ENCODE data around the gene GET4. TPM values are rescaled to one million over a fixed set of nuclear protein-coding genes. Genes with fewer than 3 reads are reported as not detected.

Gene GET4
- total and polyA plus RNA-seq, 2 of the 13 experiments (the other 11 are each of a cell fraction or from before 2014, with no cell fraction given) = 28.2 to 35.2 TPM

DNA sequence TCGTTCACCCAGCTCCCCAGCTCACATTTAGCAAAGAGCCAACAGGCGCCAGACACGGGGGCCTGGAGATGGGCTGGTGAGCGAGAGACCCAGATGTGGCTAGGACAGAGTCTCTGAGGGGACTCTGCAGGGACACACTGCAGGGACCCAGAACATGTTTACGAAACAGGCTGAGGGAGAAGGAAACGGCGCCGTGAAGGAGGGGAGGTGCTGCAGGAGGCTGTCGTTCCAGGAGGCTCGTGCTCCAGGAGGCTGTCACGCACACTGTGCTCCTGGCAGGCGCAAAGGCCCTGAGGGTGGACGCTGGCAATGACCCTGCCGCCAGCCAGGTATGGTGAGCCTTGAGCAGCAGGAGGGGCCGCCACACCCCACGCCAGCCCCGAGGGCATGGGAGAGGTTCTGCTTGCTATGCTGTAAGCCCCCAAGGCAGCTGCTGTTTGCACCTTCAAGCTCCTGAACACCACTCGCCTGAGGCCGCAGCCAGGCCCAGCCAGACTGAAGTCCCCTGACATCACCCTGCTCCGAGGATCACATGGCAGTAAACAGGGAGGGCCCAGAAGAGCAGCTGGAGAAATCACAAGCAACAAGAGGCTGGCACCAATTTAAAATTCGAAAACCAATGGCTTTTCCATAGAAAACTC, 50.8 kb downstream of the GET4 start (continued):
- TF ChIP-seq, protein P1, sequence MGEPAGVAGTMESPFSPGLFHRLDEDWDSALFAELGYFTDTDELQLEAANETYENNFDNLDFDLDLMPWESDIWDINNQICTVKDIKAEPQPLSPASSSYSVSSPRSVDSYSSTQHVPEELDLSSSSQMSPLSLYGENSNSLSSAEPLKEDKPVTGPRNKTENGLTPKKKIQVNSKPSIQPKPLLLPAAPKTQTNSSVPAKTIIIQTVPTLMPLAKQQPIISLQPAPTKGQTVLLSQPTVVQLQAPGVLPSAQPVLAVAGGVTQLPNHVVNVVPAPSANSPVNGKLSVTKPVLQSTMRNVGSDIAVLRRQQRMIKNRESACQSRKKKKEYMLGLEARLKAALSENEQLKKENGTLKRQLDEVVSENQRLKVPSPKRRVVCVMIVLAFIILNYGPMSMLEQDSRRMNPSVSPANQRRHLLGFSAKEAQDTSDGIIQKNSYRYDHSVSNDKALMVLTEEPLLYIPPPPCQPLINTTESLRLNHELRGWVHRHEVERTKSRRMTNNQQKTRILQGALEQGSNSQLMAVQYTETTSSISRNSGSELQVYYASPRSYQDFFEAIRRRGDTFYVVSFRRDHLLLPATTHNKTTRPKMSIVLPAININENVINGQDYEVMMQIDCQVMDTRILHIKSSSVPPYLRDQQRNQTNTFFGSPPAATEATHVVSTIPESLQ (CRISPR knock-in tag; conservative IDR thresholded peaks at IDR 0.05) = no peak
- TF ChIP-seq FOXM1 (CRISPR knock-in tag; IDR thresholded peaks at IDR 0.05) (no peak), SNAI1 (CRISPR knock-in tag; IDR thresholded peaks at IDR 0.05; ENCODE audit: borderline replicate concordance) (no peak), ZFP1 (CRISPR knock-in tag; IDR thresholded peaks at IDR 0.05) (no peak), AKAP8 (CRISPR knock-in tag; IDR thresholded peaks at IDR 0.05) (no peak), NR1H2 (CRISPR knock-in tag; IDR thresholded peaks at IDR 0.05; ENCODE audit: borderline replicate concordance, low read depth) (no peak)
- TF ChIP-seq, protein P2, sequence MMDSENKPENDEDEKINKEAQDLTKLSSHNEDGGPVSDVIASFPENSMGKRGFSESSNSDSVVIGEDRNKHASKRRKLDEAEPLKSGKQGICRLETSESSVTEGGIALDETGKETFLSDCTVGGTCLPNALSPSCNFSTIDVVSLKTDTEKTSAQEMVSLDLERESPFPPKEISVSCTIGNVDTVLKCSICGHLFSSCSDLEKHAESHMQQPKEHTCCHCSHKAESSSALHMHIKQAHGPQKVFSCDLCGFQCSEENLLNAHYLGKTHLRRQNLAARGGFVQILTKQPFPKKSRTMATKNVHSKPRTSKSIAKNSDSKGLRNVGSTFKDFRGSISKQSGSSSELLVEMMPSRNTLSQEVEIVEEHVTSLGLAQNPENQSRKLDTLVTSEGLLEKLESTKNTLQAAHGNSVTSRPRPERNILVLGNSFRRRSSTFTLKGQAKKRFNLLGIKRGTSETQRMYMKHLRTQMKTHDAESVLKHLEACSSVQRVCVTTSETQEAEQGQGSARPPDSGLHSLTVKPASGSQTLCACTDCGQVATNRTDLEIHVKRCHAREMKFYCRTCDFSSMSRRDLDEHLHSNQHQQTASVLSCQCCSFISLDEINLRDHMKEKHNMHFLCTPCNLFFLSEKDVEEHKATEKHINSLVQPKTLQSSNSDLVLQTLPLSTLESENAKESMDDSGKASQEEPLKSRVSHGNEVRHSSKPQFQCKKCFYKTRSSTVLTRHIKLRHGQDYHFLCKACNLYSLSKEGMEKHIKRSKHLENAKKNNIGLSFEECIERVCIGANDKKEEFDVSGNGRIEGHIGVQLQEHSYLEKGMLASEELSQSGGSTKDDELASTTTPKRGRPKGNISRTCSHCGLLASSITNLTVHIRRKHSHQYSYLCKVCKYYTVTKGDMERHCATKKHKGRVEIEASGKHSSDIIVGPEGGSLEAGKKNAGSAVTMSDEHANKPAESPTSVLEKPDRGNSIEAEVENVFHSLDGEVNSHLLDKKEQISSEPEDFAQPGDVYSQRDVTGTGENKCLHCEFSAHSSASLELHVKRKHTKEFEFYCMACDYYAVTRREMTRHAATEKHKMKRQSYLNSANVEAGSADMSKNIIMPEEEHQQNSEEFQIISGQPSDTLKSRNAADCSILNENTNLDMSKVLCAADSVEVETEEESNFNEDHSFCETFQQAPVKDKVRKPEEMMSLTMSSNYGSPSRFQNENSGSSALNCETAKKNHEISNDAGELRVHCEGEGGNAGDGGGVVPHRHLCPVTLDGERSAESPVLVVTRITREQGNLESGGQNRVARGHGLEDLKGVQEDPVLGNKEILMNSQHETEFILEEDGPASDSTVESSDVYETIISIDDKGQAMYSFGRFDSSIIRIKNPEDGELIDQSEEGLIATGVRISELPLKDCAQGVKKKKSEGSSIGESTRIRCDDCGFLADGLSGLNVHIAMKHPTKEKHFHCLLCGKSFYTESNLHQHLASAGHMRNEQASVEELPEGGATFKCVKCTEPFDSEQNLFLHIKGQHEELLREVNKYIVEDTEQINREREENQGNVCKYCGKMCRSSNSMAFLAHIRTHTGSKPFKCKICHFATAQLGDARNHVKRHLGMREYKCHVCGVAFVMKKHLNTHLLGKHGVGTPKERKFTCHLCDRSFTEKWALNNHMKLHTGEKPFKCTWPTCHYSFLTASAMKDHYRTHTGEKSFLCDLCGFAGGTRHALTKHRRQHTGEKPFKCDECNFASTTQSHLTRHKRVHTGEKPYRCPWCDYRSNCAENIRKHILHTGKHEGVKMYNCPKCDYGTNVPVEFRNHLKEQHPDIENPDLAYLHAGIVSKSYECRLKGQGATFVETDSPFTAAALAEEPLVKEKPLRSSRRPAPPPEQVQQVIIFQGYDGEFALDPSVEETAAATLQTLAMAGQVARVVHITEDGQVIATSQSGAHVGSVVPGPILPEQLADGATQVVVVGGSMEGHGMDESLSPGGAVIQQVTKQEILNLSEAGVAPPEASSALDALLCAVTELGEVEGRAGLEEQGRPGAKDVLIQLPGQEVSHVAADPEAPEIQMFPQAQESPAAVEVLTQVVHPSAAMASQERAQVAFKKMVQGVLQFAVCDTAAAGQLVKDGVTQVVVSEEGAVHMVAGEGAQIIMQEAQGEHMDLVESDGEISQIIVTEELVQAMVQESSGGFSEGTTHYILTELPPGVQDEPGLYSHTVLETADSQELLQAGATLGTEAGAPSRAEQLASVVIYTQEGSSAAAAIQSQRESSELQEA (CRISPR knock-in tag; IDR thresholded peaks at IDR 0.05; ENCODE audit: not compliant biosample characterization) = no peak
- TF ChIP-seq, protein P3, sequence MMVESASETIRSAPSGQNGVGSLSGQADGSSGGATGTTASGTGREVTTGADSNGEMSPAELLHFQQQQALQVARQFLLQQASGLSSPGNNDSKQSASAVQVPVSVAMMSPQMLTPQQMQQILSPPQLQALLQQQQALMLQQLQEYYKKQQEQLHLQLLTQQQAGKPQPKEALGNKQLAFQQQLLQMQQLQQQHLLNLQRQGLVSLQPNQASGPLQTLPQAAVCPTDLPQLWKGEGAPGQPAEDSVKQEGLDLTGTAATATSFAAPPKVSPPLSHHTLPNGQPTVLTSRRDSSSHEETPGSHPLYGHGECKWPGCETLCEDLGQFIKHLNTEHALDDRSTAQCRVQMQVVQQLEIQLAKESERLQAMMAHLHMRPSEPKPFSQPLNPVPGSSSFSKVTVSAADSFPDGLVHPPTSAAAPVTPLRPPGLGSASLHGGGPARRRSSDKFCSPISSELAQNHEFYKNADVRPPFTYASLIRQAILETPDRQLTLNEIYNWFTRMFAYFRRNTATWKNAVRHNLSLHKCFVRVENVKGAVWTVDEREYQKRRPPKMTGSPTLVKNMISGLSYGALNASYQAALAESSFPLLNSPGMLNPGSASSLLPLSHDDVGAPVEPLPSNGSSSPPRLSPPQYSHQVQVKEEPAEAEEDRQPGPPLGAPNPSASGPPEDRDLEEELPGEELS (CRISPR knock-in tag; IDR thresholded peaks at IDR 0.05) = no peak
- TF ChIP-seq, protein P4, sequence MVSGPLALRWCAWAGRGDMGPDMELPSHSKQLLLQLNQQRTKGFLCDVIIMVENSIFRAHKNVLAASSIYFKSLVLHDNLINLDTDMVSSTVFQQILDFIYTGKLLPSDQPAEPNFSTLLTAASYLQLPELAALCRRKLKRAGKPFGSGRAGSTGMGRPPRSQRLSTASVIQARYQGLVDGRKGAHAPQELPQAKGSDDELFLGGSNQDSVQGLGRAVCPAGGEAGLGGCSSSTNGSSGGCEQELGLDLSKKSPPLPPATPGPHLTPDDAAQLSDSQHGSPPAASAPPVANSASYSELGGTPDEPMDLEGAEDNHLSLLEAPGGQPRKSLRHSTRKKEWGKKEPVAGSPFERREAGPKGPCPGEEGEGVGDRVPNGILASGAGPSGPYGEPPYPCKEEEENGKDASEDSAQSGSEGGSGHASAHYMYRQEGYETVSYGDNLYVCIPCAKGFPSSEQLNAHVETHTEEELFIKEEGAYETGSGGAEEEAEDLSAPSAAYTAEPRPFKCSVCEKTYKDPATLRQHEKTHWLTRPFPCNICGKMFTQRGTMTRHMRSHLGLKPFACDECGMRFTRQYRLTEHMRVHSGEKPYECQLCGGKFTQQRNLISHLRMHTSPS (CRISPR knock-in tag; IDR thresholded peaks at IDR 0.05; ENCODE audit: low read depth) = no peak
- TF ChIP-seq, protein P5, sequence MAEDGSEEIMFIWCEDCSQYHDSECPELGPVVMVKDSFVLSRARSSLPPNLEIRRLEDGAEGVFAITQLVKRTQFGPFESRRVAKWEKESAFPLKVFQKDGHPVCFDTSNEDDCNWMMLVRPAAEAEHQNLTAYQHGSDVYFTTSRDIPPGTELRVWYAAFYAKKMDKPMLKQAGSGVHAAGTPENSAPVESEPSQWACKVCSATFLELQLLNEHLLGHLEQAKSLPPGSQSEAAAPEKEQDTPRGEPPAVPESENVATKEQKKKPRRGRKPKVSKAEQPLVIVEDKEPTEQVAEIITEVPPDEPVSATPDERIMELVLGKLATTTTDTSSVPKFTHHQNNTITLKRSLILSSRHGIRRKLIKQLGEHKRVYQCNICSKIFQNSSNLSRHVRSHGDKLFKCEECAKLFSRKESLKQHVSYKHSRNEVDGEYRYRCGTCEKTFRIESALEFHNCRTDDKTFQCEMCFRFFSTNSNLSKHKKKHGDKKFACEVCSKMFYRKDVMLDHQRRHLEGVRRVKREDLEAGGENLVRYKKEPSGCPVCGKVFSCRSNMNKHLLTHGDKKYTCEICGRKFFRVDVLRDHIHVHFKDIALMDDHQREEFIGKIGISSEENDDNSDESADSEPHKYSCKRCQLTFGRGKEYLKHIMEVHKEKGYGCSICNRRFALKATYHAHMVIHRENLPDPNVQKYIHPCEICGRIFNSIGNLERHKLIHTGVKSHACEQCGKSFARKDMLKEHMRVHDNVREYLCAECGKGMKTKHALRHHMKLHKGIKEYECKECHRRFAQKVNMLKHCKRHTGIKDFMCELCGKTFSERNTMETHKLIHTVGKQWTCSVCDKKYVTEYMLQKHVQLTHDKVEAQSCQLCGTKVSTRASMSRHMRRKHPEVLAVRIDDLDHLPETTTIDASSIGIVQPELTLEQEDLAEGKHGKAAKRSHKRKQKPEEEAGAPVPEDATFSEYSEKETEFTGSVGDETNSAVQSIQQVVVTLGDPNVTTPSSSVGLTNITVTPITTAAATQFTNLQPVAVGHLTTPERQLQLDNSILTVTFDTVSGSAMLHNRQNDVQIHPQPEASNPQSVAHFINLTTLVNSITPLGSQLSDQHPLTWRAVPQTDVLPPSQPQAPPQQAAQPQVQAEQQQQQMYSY (CRISPR knock-in tag; IDR thresholded peaks at IDR 0.05) = no peak

Measured in HepG2 (cell line).